Testis (tissue), 3 donors: ENCODE results near the gene PBX1. TPM values are rescaled to one million over a fixed set of nuclear protein-coding genes. Genes with fewer than 3 reads are reported as not detected.
"Not testable (repeated sequence)": the region's sequence is repeated elsewhere in the genome, so short reads cannot be mapped to it uniquely, and the experiment has no call there.

Experiments
- DNase-seq: peaks from one replicate; pipeline ENCODE4 v3.0.0-alpha.2; 2019
- H3K27ac ChIP-seq, 2 donors: fragments of 200-600 bp; sonication (generic); one replicate each; pipeline ENCODE4 v1.5.1; 2019
- H3K27me3 ChIP-seq: fragments of 200-600 bp; sonication (generic); one replicate; pipeline ENCODE4 v1.5.1; 2019
- H3K36me3 ChIP-seq: fragments of 200-600 bp; sonication (generic); one replicate; pipeline ENCODE4 v1.5.1; 2017; ENCODE audit warnings: low read depth; ENCODE audit errors: missing control alignments
- H3K4me1 ChIP-seq: fragments of 200-600 bp; sonication (generic); one replicate; pipeline ENCODE4 v1.5.1; 2019
- H3K4me3 ChIP-seq, 2 donors: fragments of 200-600 bp; sonication (generic); one replicate each; pipeline ENCODE4 v1.5.1; 2017 to 2019
- H3K9me3 ChIP-seq: fragments of 200-600 bp; sonication (generic); one replicate; pipeline ENCODE4 v1.5.1; 2017
- POLR2A ChIP-seq: fragments of 450-650 bp; IDR thresholded peaks from one replicate; pipeline ENCODE4 v1.6.1; 2017; ENCODE audit warnings: antibody characterized with exemption, mild to moderate bottlenecking, moderate library complexity
- WGBS, 2 donors: methylation state at CpG; one replicate each; pipeline ENCODE4 v1.1.5; 2018; 5-methylcytosine and 5-hydroxymethylcytosine counted together
- intact Hi-C: fragments of 100-400 bp; cut with DNase I; formaldehyde crosslinking; loops from one replicate; pipeline ENCODE4 v1.15.1; 2023; ENCODE audit warnings: low total_unique reads
- polyA plus RNA-seq: library from polyadenylated mRNA; stranded (reverse); fragments of 350-450 nt; fragmentation: Illumina TruSeq; extraction: RNeasy Lipid Tissue Mini Kit (QIAGEN cat#74804); gene quantifications from one replicate; pipeline ENCODE4 v1.2.3, GENCODE V29; 2014; ENCODE audit warnings: low read depth, low replicate concordance; ENCODE audit not compliant: insufficient read depth
- total RNA-seq, 2 donors: library from RNA; depleted of rRNA; stranded (reverse); fragments of >200 nt; gene quantifications; one replicate each; pipeline ENCODE4 v1.2.3, GENCODE V29; 2016
- TF ChIP-seq, protein P1 (sequence below), 3 experiments: fragments of 450-650 bp in 2 of 3; fragments of 200-600 bp in 1 of 3; sonication (generic) in 1 of 3; IDR thresholded peaks; one replicate each; pipeline ENCODE4 v1.5.1; 2016 to 2019; ENCODE audit warnings: antibody characterized with exemption in 3 of 3, mild to moderate bottlenecking in 2 of 3, moderate library complexity in 1 of 3

The PBX1 gene
- total and polyA plus RNA-seq, 3 donors from 2014 or later: 20.2 to 25.0 (median 20.3) TPM

DNA sequence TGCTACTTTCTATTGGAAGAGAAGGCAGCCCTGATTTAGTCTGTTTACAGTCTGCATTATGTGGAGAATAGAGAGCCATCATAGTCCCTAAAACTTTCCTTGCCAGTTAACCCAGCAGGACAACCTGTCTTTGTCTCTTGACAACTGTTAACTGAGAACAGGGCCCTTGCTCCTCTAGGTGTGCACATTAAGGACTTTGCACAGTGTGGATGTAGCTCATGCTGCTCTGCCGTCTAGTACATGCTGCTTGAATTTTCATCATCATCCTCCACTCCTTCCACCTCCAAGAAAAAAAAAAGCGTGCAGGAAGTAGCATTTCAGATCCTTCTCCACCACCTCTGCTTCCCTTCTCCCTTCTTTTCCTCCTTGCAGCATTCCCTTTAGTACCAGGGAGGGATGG is 91.5 kb downstream of the PBX1 start:
- no peaks in the 10 kb centered on the region for H3K27me3 ChIP-seq
- H3K27ac ChIP-seq: no peak overlapping the region
- peaks cover 11% of the 10 kb centered on the region for H3K4me1 ChIP-seq
- WGBS, 2 donors: 84 to 88% methylated on average over 2 of the region's 2 CpGs
- no peaks in the 10 kb centered on the region for H3K9me3 ChIP-seq
- H3K36me3 ChIP-seq: no peaks in the 10 kb centered on the region
- no peak overlapping the region for H3K4me3 ChIP-seq
- TF ChIP-seq POLR2A: no peak
- TF ChIP-seq, protein P1, sequence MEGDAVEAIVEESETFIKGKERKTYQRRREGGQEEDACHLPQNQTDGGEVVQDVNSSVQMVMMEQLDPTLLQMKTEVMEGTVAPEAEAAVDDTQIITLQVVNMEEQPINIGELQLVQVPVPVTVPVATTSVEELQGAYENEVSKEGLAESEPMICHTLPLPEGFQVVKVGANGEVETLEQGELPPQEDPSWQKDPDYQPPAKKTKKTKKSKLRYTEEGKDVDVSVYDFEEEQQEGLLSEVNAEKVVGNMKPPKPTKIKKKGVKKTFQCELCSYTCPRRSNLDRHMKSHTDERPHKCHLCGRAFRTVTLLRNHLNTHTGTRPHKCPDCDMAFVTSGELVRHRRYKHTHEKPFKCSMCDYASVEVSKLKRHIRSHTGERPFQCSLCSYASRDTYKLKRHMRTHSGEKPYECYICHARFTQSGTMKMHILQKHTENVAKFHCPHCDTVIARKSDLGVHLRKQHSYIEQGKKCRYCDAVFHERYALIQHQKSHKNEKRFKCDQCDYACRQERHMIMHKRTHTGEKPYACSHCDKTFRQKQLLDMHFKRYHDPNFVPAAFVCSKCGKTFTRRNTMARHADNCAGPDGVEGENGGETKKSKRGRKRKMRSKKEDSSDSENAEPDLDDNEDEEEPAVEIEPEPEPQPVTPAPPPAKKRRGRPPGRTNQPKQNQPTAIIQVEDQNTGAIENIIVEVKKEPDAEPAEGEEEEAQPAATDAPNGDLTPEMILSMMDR (IDR thresholded peaks at IDR 0.05): no peak
- no peak for DNase-seq
- intact Hi-C loops: no loop called here

GRCh38 chr1:164651351-164651951 is 92.5 kb downstream of the PBX1 start:
- no peaks in the 10 kb centered on the region for H3K27me3 ChIP-seq
- H3K4me3 ChIP-seq: no peak overlapping the region
- no peak for DNase-seq
- 53 to 63% methylated on average over 13 of the region's 13 CpGs for WGBS, 2 donors
- peak overlapping the region in 1 of 2 donors; percentile 37 for H3K27ac ChIP-seq
- peaks cover 11% of the 10 kb centered on the region for H3K4me1 ChIP-seq
- no peak for TF ChIP-seq POLR2A
- TF ChIP-seq, protein P1 (IDR thresholded peaks at IDR 0.05): no peak
- H3K36me3 ChIP-seq: no peaks in the 10 kb centered on the region
- no peaks in the 10 kb centered on the region for H3K9me3 ChIP-seq
- intact Hi-C loops: no loop called here

GRCh38 chr1:164652969-164653368 is 94.0 kb downstream of the PBX1 start:
- H3K9me3 ChIP-seq, H3K27me3 ChIP-seq, H3K36me3 ChIP-seq, H3K4me3 ChIP-seq, intact Hi-C loops, DNase-seq: not testable (repeated sequence)
- peak overlapping the region in 1 of 2 donors; percentile 64 for H3K27ac ChIP-seq
- WGBS, 2 donors: 88 to 91% methylated on average over 6 of the region's 6 CpGs
- H3K4me1 ChIP-seq: peaks cover 11% of the 10 kb centered on the region

- Histone ChIP-seq H3K9me3 (no peaks in the 10 kb centered on the region), H3K27me3 (no peaks in the 10 kb centered on the region), H3K4me1 (peaks cover 8% of the 10 kb centered on the region), H3K4me3 (no peak overlapping the region), H3K36me3 (no peaks in the 10 kb centered on the region), H3K27ac (peak overlapping the region in 1 of 2 donors; percentile 64)
- DNase-seq: no peak
- TF ChIP-seq, protein P1 (IDR thresholded peaks at IDR 0.05): no peak
- TF ChIP-seq POLR2A: no peak
- WGBS, 2 donors: 67 to 73% methylated on average over 3 of the region's 3 CpGs
- intact Hi-C loops: no loop called here
These were observed 94.7 kb downstream of the PBX1 start for GRCh38 chr1:164653705-164654104.

GRCh38 chr1:164654200-164654599 is 95.2 kb downstream of the PBX1 start:
- intact Hi-C loops: no loop called here
- WGBS, 2 donors: 61 to 63% methylated on average over 3 of the region's 3 CpGs
- TF ChIP-seq, protein P1 (IDR thresholded peaks at IDR 0.05): no peak
- no peak for TF ChIP-seq POLR2A
- peak overlapping the region in 1 of 2 donors; percentile 33 for H3K27ac ChIP-seq
- H3K9me3 ChIP-seq: no peaks in the 10 kb centered on the region
- H3K36me3 ChIP-seq: no peaks in the 10 kb centered on the region
- no peak for DNase-seq
- H3K27me3 ChIP-seq: no peaks in the 10 kb centered on the region
- H3K4me3 ChIP-seq: no peak overlapping the region
- H3K4me1 ChIP-seq: peaks cover 8% of the 10 kb centered on the region
